Esophagus squamous epithelium (tissue), 5 donors: ENCODE measurements around the gene SLC22A16. TPM values are rescaled to one million over a fixed set of nuclear protein-coding genes. Genes with fewer than 3 reads are reported as not detected.

Source experiments
- DNase-seq: peaks from one replicate; lab custom pipeline; 2025; lab: John Stamatoyannopoulos, UW
- H3K27ac ChIP-seq, 4 donors: fragments of 200-600 bp; sonication (generic); one replicate each; pipeline ENCODE4 v1.5.1; 2016 to 2019; ENCODE audit warnings: mild to moderate bottlenecking in 1 of 4
- H3K27me3 ChIP-seq, 4 donors: fragments of 200-600 bp; sonication (generic); 1 replicate in 3 of 4; 2 replicates in 1 of 4; pipeline versions ENCODE4 v1.5.1 to v1.6.0; 2017 to 2021; ENCODE audit warnings: antibody characterized with exemption in 1 of 4
- H3K36me3 ChIP-seq, 3 donors: fragments of 200-600 bp; sonication (generic); one replicate each; pipeline ENCODE4 v1.5.1; 2016 to 2019
- H3K4me1 ChIP-seq, 3 donors: fragments of 200-600 bp; sonication (generic); one replicate each; pipeline ENCODE4 v1.5.1; 2017 to 2019
- H3K4me3 ChIP-seq, 4 donors: fragments of 200-600 bp; sonication (generic); 1 replicate in 3 of 4; 2 replicates in 1 of 4; pipeline ENCODE4 v1.5.1; 2016 to 2019; ENCODE audit warnings: mild to moderate bottlenecking in 2 of 4, moderate library complexity in 1 of 4
- H3K9me3 ChIP-seq, 3 donors: fragments of 200-600 bp; sonication (generic); one replicate each; pipeline ENCODE4 v1.5.1; 2016 to 2019
- CTCF ChIP-seq, 6 experiments: fragments of 450-650 bp in 4 of 6; fragments of 200-600 bp in 2 of 6; sonication (generic) in 2 of 6; IDR thresholded peaks; one replicate each; pipeline ENCODE4 v1.5.1; 2016 to 2019; ENCODE audit warnings: antibody characterized with exemption in 6 of 6, mild to moderate bottlenecking in 4 of 6, moderate library complexity in 4 of 6
- POLR2A ChIP-seq, 4 donors: fragments of 450-650 bp; IDR thresholded peaks; one replicate each; pipeline ENCODE4 v1.6.1; 2017; ENCODE audit warnings: antibody characterized with exemption in 4 of 4, mild to moderate bottlenecking in 4 of 4, moderate library complexity in 3 of 4
- WGBS, 2 donors: methylation state at CpG; one replicate each; pipeline ENCODE4 v1.1.5; 2018; 5-methylcytosine and 5-hydroxymethylcytosine counted together
- intact Hi-C: fragments of 100-400 bp; cut with DNase I; formaldehyde crosslinking; loops from one replicate; pipeline ENCODE4 v1.15.0; 2022
- total RNA-seq, 4 donors: library from RNA; depleted of rRNA; stranded (reverse); fragments of >200 nt; gene quantifications; one replicate each; pipeline ENCODE4 v1.1.0, GENCODE V29; 2016
- donor health status: DM: yes; HTN: yes; CAD: no.

Gene SLC22A16
- total RNA-seq, 4 donors from 2014 or later: 0.38 TPM; not detected in 3

GRCh38 chr6:110467566-110468140 is 8.8 kb downstream of the SLC22A16 start:
- H3K9me3 ChIP-seq: peaks cover 0 to 10% (median 6%) of the 10 kb centered on the region in 3 donors
- TF ChIP-seq POLR2A (IDR thresholded peaks at IDR 0.05): no peak
- TF ChIP-seq CTCF (IDR thresholded peaks at IDR 0.05): no peak
- H3K4me3 ChIP-seq: no peak overlapping the region
- H3K36me3 ChIP-seq: no peaks in the 10 kb centered on the region
- peaks cover 0 to 10% (median 0%) of the 10 kb centered on the region in 4 donors for H3K27me3 ChIP-seq
- H3K27ac ChIP-seq: no peak overlapping the region
- H3K4me1 ChIP-seq: no peaks in the 10 kb centered on the region
- WGBS, 2 donors: 71% methylated on average over 1 of the region's 1 CpG
- DNase-seq: no peak
- intact Hi-C loops: no loop called here

GRCh38 chr6:110462884-110463481 is 13.4 kb downstream of the SLC22A16 start:
- Histone ChIP-seq H3K4me3 (no peak overlapping the region), H3K27ac (no peak overlapping the region), H3K36me3 (no peaks in the 10 kb centered on the region), H3K27me3 (peaks cover 0 to 4% (median 0%) of the 10 kb centered on the region in 4 donors), H3K4me1 (no peaks in the 10 kb centered on the region), H3K9me3 (peaks cover 0 to 26% (median 21%) of the 10 kb centered on the region in 3 donors)
- WGBS, 2 donors: 66 to 68% methylated on average over 2 of the region's 2 CpGs
- intact Hi-C loops: no loop called here
- TF ChIP-seq POLR2A (IDR thresholded peaks at IDR 0.05): no peak
- TF ChIP-seq CTCF (IDR thresholded peaks at IDR 0.05): no peak
- no peak for DNase-seq

GRCh38 chr6:110461376-110461775 is 15.0 kb downstream of the SLC22A16 start:
- Histone ChIP-seq H3K36me3 (no peaks in the 10 kb centered on the region), H3K4me3 (no peak overlapping the region), H3K9me3 (peaks cover 0 to 26% (median 21%) of the 10 kb centered on the region in 3 donors), H3K27me3 (peaks cover 0 to 4% (median 0%) of the 10 kb centered on the region in 4 donors), H3K4me1 (no peaks in the 10 kb centered on the region), H3K27ac (no peak overlapping the region)
- DNase-seq: no peak
- TF ChIP-seq CTCF (IDR thresholded peaks at IDR 0.05) (no peak), POLR2A (IDR thresholded peaks at IDR 0.05) (no peak)
- intact Hi-C loops: no loop called here
- 71 to 100% methylated on average over 1 of the region's 1 CpG for WGBS, 2 donors

- TF ChIP-seq POLR2A (IDR thresholded peaks at IDR 0.05): no peak
- TF ChIP-seq CTCF (IDR thresholded peaks at IDR 0.05): no peak
- no peak for DNase-seq
- intact Hi-C loops: no loop called here
- H3K9me3 ChIP-seq: peaks cover 0 to 26% (median 21%) of the 10 kb centered on the region in 3 donors
- no peaks in the 10 kb centered on the region for H3K36me3 ChIP-seq
- H3K4me1 ChIP-seq: no peaks in the 10 kb centered on the region
- H3K4me3 ChIP-seq: no peak overlapping the region
- WGBS, 2 donors: 93 to 97% methylated on average over 2 of the region's 2 CpGs
- H3K27ac ChIP-seq: no peak overlapping the region
- H3K27me3 ChIP-seq: peaks cover 0 to 4% (median 0%) of the 10 kb centered on the region in 4 donors
Measured at GRCh38 chr6:110459137-110459536, 17.3 kb downstream of the SLC22A16 start.

GRCh38 chr6:110458476-110458875 is 17.9 kb downstream of the SLC22A16 start:
- no peak for DNase-seq
- Histone ChIP-seq H3K4me3 (no peak overlapping the region), H3K27ac (no peak overlapping the region), H3K4me1 (no peaks in the 10 kb centered on the region), H3K27me3 (peaks cover 0 to 4% (median 0%) of the 10 kb centered on the region in 4 donors), H3K36me3 (no peaks in the 10 kb centered on the region), H3K9me3 (peaks cover 0 to 24% (median 21%) of the 10 kb centered on the region in 3 donors)
- WGBS, 2 donors: 93 to 95% methylated on average over 1 of the region's 1 CpG
- intact Hi-C loops: no loop called here
- no peak for TF ChIP-seq CTCF (IDR thresholded peaks at IDR 0.05)
- no peak for TF ChIP-seq POLR2A (IDR thresholded peaks at IDR 0.05)
